ENCODE results near the gene AGAP2.

The AGAP2 gene

GRCh38 chr12:57767305-57767698 lies 28.8 kb upstream of the AGAP2 start:
- DNase-seq, result no peak

GRCh38 chr12:57766464-57767304 lies 28.1 kb upstream of the AGAP2 start, which contains the start of gene CYP27B1:
Gene CYP27B1 (minus strand): TSS chr12:57767078. CDS start chr12:57767041, 37 bp downstream.
- DNase-seq, result no peak

- no peak for DNase-seq
Measured at GRCh38 chr12:57765698-57766463, 27.3 kb upstream of the AGAP2 start.

- no peak for DNase-seq
Measured at GRCh38 chr12:57765003-57765697, 26.6 kb upstream of the AGAP2 start.

- DNase-seq, result no peak
Measured at GRCh38 chr12:57764662-57765002, 26.1 kb upstream of the AGAP2 start.

GRCh38 chr12:57763881-57764661 lies 25.5 kb upstream of the AGAP2 start:
- DNase-seq, result no peak

- DNase-seq, result no peak
Measured at GRCh38 chr12:57762463-57762862, 23.9 kb upstream of the AGAP2 start.

- no peak for DNase-seq
Measured at GRCh38 chr12:57761391-57761998, 23.0 kb upstream of the AGAP2 start.

GRCh38 chr12:57760347-57760982 lies 21.9 kb upstream of the AGAP2 start:
- DNase-seq, result no peak

GRCh38 chr12:57759360-57759980 lies 20.9 kb upstream of the AGAP2 start:
- no peak for DNase-seq

GRCh38 chr12:57758552-57759359 lies 20.2 kb upstream of the AGAP2 start:
- no peak for DNase-seq

- no peak for DNase-seq
Measured at GRCh38 chr12:57757771-57758170, 19.2 kb upstream of the AGAP2 start.

GRCh38 chr12:57756406-57757341 lies 18.1 kb upstream of the AGAP2 start:
- DNase-seq, result no peak

- DNase-seq, result no peak
Measured at GRCh38 chr12:57755454-57756372, 17.2 kb upstream of the AGAP2 start.

- no peak for DNase-seq
Measured at GRCh38 chr12:57755194-57755453, 16.6 kb upstream of the AGAP2 start.

GRCh38 chr12:57754411-57755193 lies 16.1 kb upstream of the AGAP2 start, which contains the start of gene MARCHF9:
Gene MARCHF9 (plus strand): TSS chr12:57755103. CDS start chr12:57755529, 426 bp downstream.
- DNase-seq, result peak; percentile 4 to 30

GRCh38 chr12:57753756-57754337 lies 15.3 kb upstream of the AGAP2 start:
- no peak for DNase-seq
